ENCODE results near the gene REEP3.

DNA sequence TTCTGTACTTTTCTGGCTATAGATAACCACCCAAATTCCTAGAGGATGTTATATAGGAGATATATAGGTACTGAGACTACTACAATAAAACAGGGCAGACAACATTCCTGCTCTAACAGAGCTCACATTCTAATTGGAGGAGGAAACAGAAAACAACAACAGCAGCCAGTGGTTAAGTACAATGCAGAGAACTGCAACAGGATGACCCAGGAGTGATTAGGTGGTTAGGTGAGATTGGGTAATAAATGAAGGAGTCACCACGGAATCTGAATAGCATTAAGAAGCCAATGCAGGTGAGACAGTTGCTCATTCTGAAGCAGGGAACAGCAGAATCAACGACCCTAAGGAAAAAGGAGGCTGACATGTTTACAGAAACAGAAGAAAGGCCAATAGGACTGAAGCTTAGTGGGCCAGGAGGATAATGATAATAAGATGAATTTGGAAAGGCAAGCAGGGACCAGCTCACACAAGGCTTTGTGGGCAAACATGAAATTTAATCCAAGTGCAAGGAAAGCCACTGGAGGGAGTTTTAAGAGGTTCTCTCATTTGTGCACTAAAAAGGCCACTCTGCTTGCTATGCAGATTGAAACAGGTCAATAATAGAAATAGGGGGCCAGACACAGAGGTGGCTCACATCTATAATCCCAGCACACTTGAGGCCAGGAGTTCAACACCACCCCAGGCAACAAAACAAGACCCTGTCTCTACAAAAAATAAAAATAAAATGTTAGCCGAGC lies 16.9 kb upstream of the REEP3 start:
- TF ChIP-seq CTCF (IDR thresholded peaks at IDR 0.05) (no peak), POLR2A (IDR thresholded peaks at IDR 0.05) (no peak)
